ENCODE results near the gene DIAPH2. TPM values are rescaled to one million over a fixed set of nuclear protein-coding genes. Genes with fewer than 3 reads are reported as not detected.
A peak's percentile ranks its signal among the peaks of the same experiment; 100 is the strongest.

DIAPH2 gene
- total and polyA plus RNA-seq, 2 donors from 2014 or later = 2.1 to 15.0 TPM

DNA sequence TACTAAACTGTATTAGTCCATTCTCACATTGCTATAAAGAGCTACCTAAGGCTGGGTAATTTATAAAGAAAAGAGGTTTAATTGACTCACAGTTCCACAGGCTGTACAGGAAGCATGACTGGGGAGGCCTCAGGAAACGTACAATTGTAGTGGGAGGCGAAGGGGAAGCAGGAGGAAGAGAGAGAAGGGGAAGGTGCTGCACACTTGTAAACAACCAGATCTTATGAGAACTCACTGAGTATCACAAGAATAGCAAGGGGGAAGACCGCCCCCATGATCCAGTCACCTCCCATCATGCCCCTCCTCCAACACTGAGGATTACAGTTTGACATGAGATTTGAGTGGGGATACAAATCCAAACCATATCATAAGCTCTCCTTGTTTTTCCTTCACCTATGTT, 239.9 kb downstream of the DIAPH2 start:
- Histone ChIP-seq H3K9me3 (ENCODE audit: control insufficient read depth in 2 of 3, insufficient read depth in 1 of 3, low read length in 3 of 3) (no peaks in the 10 kb centered on the region), H3K36me3 (ENCODE audit: control insufficient read depth in 2 of 3, insufficient read depth in 3 of 3, low read length in 3 of 3) (no peaks in the 10 kb centered on the region), H3K4me1 (ENCODE audit: control insufficient read depth in 2 of 3, insufficient read depth in 2 of 3, low read depth in 1 of 3, low read length in 3 of 3) (no peaks in the 10 kb centered on the region), H3K9ac (ENCODE audit: low read length in 3 of 3) (no peak overlapping the region), H3K4me3 (ENCODE audit: low read length in 3 of 3) (no peak overlapping the region), H3K27ac (ENCODE audit: low read depth in 2 of 2, low read length in 2 of 2) (no peak overlapping the region), H3K27me3 (ENCODE audit: control insufficient read depth, insufficient read depth, low read length) (no peaks in the 10 kb centered on the region)
- TF ChIP-seq, protein P1, sequence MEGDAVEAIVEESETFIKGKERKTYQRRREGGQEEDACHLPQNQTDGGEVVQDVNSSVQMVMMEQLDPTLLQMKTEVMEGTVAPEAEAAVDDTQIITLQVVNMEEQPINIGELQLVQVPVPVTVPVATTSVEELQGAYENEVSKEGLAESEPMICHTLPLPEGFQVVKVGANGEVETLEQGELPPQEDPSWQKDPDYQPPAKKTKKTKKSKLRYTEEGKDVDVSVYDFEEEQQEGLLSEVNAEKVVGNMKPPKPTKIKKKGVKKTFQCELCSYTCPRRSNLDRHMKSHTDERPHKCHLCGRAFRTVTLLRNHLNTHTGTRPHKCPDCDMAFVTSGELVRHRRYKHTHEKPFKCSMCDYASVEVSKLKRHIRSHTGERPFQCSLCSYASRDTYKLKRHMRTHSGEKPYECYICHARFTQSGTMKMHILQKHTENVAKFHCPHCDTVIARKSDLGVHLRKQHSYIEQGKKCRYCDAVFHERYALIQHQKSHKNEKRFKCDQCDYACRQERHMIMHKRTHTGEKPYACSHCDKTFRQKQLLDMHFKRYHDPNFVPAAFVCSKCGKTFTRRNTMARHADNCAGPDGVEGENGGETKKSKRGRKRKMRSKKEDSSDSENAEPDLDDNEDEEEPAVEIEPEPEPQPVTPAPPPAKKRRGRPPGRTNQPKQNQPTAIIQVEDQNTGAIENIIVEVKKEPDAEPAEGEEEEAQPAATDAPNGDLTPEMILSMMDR (IDR thresholded peaks at IDR 0.05; ENCODE audit: borderline replicate concordance, extremely low read depth, insufficient read depth) = no peak
- no peak for FAIRE-seq
- DNase-seq = no peak
- intact Hi-C loops (cut with DNase I) = no loop called here

GRCh38 chrX:96929036-96929435, 244.4 kb downstream of the DIAPH2 start:
- no peak overlapping the region for H3K27ac ChIP-seq (ENCODE audit: low read depth in 2 of 2, low read length in 2 of 2)
- no peaks in the 10 kb centered on the region for H3K4me1 ChIP-seq (ENCODE audit: control insufficient read depth in 2 of 3, insufficient read depth in 2 of 3, low read depth in 1 of 3, low read length in 3 of 3)
- TF ChIP-seq, protein P1 (IDR thresholded peaks at IDR 0.05; ENCODE audit: borderline replicate concordance, extremely low read depth, insufficient read depth) = no peak
- intact Hi-C loops (cut with DNase I) = no loop called here
- no peaks in the 10 kb centered on the region for H3K9me3 ChIP-seq (ENCODE audit: control insufficient read depth in 2 of 3, insufficient read depth in 1 of 3, low read length in 3 of 3)
- H3K27me3 ChIP-seq (ENCODE audit: control insufficient read depth, insufficient read depth, low read length) = no peaks in the 10 kb centered on the region
- H3K9ac ChIP-seq (ENCODE audit: low read length in 3 of 3) = no peak overlapping the region
- no peaks in the 10 kb centered on the region for H3K36me3 ChIP-seq (ENCODE audit: control insufficient read depth in 2 of 3, insufficient read depth in 3 of 3, low read length in 3 of 3)
- H3K4me3 ChIP-seq (ENCODE audit: low read length in 3 of 3) = no peak overlapping the region
- FAIRE-seq (no peak), DNase-seq (no peak)

DNA sequence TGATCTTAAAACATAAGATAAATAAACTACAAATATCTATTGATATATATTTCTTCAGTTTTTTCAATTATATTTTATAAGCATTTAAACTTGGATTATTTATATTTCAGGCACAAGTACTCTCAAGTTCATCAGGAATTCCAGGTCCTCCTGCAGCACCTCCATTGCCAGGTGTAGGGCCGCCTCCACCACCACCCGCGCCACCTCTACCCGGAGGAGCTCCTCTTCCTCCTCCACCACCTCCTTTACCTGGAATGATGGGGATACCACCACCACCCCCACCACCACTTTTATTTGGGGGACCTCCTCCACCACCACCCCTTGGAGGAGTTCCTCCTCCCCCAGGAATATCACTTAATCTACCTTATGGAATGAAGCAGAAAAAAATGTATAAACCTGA, 273.1 kb downstream of the DIAPH2 start:
- H3K36me3 ChIP-seq (ENCODE audit: control insufficient read depth in 2 of 3, insufficient read depth in 3 of 3, low read length in 3 of 3) = no peaks in the 10 kb centered on the region
- DNase-seq (no peak), FAIRE-seq (no peak)
- intact Hi-C loops (cut with DNase I) = no loop called here
- peaks cover 0 to 4% (median 0%) of the 10 kb centered on the region in 3 donors for H3K9me3 ChIP-seq (ENCODE audit: control insufficient read depth in 2 of 3, insufficient read depth in 1 of 3, low read length in 3 of 3)
- no peaks in the 10 kb centered on the region for H3K27me3 ChIP-seq (ENCODE audit: control insufficient read depth, insufficient read depth, low read length)
- no peak overlapping the region for H3K9ac ChIP-seq (ENCODE audit: low read length in 3 of 3)
- H3K4me1 ChIP-seq (ENCODE audit: control insufficient read depth in 2 of 3, insufficient read depth in 2 of 3, low read depth in 1 of 3, low read length in 3 of 3) = no peaks in the 10 kb centered on the region
- TF ChIP-seq, protein P1 (IDR thresholded peaks at IDR 0.05; ENCODE audit: borderline replicate concordance, extremely low read depth, insufficient read depth) = no peak
- H3K27ac ChIP-seq (ENCODE audit: low read depth in 2 of 2, low read length in 2 of 2) = no peak overlapping the region
- H3K4me3 ChIP-seq (ENCODE audit: low read length in 3 of 3) = no peak overlapping the region

DNA sequence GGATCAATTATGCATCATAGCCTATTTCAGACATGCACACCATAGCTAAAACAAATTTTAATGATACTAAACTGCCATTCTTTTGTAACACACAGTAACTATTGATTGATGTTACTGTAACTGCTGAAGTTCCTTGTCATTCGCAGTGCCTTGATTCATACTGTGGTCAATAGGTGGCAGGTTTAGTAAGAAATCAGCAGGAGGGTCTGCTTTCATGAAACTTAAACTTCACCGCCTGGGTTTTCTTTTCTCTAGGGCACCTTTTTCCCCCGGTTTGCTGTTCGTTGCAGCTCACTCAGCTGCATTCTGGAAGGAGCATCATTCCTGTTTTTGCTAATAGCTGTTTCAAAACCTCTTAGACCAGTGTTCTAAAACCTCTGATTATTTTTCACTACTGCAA, 287.2 kb downstream of the DIAPH2 start:
- Histone ChIP-seq H3K27me3 (ENCODE audit: control insufficient read depth, insufficient read depth, low read length) (no peaks in the 10 kb centered on the region), H3K4me3 (ENCODE audit: low read length in 3 of 3) (no peak overlapping the region), H3K9me3 (ENCODE audit: control insufficient read depth in 2 of 3, insufficient read depth in 1 of 3, low read length in 3 of 3) (no peaks in the 10 kb centered on the region), H3K4me1 (ENCODE audit: control insufficient read depth in 2 of 3, insufficient read depth in 2 of 3, low read depth in 1 of 3, low read length in 3 of 3) (no peaks in the 10 kb centered on the region), H3K36me3 (ENCODE audit: control insufficient read depth in 2 of 3, insufficient read depth in 3 of 3, low read length in 3 of 3) (no peaks in the 10 kb centered on the region), H3K9ac (ENCODE audit: low read length in 3 of 3) (no peak overlapping the region), H3K27ac (ENCODE audit: low read depth in 2 of 2, low read length in 2 of 2) (no peak overlapping the region)
- FAIRE-seq (no peak), DNase-seq (peak in 2 of 5 donors; percentile 5 to 14)
- TF ChIP-seq, protein P1 (IDR thresholded peaks at IDR 0.05; ENCODE audit: borderline replicate concordance, extremely low read depth, insufficient read depth) = no peak
- intact Hi-C loops (cut with DNase I) = no loop called here
